Skeletal muscle tissue (tissue), 4 donors: Measurements from ENCODE around the gene PTPRR. TPM values are rescaled to one million over a fixed set of nuclear protein-coding genes. Genes with fewer than 3 reads are reported as not detected.

Source experiments
- H3K27ac ChIP-seq: one replicate; pipeline ENCODE4 v1.7.0; 2013; ENCODE audit warnings: mild to moderate bottlenecking, low read depth, low read length, inconsistent platforms
- H3K27me3 ChIP-seq, 3 donors: one replicate each; pipeline ENCODE4 v1.7.0; 2013; ENCODE audit warnings: low read length in 3 of 3; ENCODE audit not compliant: control insufficient read depth in 3 of 3, insufficient read depth in 3 of 3
- H3K36me3 ChIP-seq, 3 donors: one replicate each; pipeline ENCODE4 v1.7.0; 2013; ENCODE audit warnings: low read length in 3 of 3; ENCODE audit not compliant: control insufficient read depth in 3 of 3, insufficient read depth in 3 of 3
- H3K4me1 ChIP-seq, 3 donors: one replicate each; pipeline ENCODE4 v1.7.0; 2013; ENCODE audit warnings: low read length in 3 of 3, mild to moderate bottlenecking in 3 of 3; ENCODE audit not compliant: control insufficient read depth in 3 of 3, insufficient read depth in 3 of 3
- H3K4me3 ChIP-seq, 3 donors: one replicate each; pipeline ENCODE4 v1.7.0; 2013; ENCODE audit warnings: low read length in 3 of 3
- H3K9ac ChIP-seq, 3 donors: one replicate each; pipeline ENCODE4 v1.7.0; 2013; ENCODE audit warnings: low read length in 3 of 3, mild to moderate bottlenecking in 3 of 3, moderate library complexity in 2 of 3, low read depth in 1 of 3
- H3K9me3 ChIP-seq, 3 donors: one replicate each; pipeline ENCODE4 v1.7.0; 2013; ENCODE audit warnings: low read length in 3 of 3; ENCODE audit not compliant: control insufficient read depth in 3 of 3
- total RNA-seq: library from RNA; depleted of rRNA; stranded (reverse); fragments of >200 nt; gene quantifications from one replicate; pipeline ENCODE4 v1.2.3, GENCODE V29; 2014
- donor health status: Osteomylitis.

PTPRR gene
- total RNA-seq, 1 donor from 2014 or later = 1.0 TPM

GRCh38 chr12:70843363-70843762 lies 77.2 kb downstream of the PTPRR start:
- no peak overlapping the region for H3K9ac ChIP-seq
- no peaks in the 10 kb centered on the region for H3K4me1 ChIP-seq
- H3K27me3 ChIP-seq = no peaks in the 10 kb centered on the region
- H3K9me3 ChIP-seq = no peaks in the 10 kb centered on the region
- no peak overlapping the region for H3K4me3 ChIP-seq
- no peaks in the 10 kb centered on the region for H3K36me3 ChIP-seq
- H3K27ac ChIP-seq = no peak overlapping the region

GRCh38 chr12:70842942-70843341 lies 77.6 kb downstream of the PTPRR start:
- no peaks in the 10 kb centered on the region for H3K9me3 ChIP-seq
- H3K9ac ChIP-seq = no peak overlapping the region
- no peak overlapping the region for H3K4me3 ChIP-seq
- H3K36me3 ChIP-seq = no peaks in the 10 kb centered on the region
- no peak overlapping the region for H3K27ac ChIP-seq
- no peaks in the 10 kb centered on the region for H3K4me1 ChIP-seq
- H3K27me3 ChIP-seq = no peaks in the 10 kb centered on the region

- H3K27ac ChIP-seq = no peak overlapping the region
- H3K36me3 ChIP-seq = no peaks in the 10 kb centered on the region
- no peaks in the 10 kb centered on the region for H3K4me1 ChIP-seq
- H3K9me3 ChIP-seq = no peaks in the 10 kb centered on the region
- H3K4me3 ChIP-seq = no peak overlapping the region
- no peaks in the 10 kb centered on the region for H3K27me3 ChIP-seq
- H3K9ac ChIP-seq = no peak overlapping the region
Observed at GRCh38 chr12:70842136-70842535, 78.4 kb downstream of the PTPRR start.

- Histone ChIP-seq H3K36me3 (no peaks in the 10 kb centered on the region), H3K27me3 (no peaks in the 10 kb centered on the region), H3K4me1 (no peaks in the 10 kb centered on the region), H3K9me3 (no peaks in the 10 kb centered on the region), H3K4me3 (no peak overlapping the region), H3K9ac (no peak overlapping the region), H3K27ac (no peak overlapping the region)
Observed at GRCh38 chr12:70840656-70841350, 79.7 kb downstream of the PTPRR start.

- Histone ChIP-seq H3K4me3 (no peak overlapping the region), H3K9ac (no peak overlapping the region), H3K27ac (no peak overlapping the region), H3K36me3 (no peaks in the 10 kb centered on the region), H3K27me3 (no peaks in the 10 kb centered on the region), H3K9me3 (no peaks in the 10 kb centered on the region), H3K4me1 (no peaks in the 10 kb centered on the region)
Observed at GRCh38 chr12:70839544-70839943, 81.0 kb downstream of the PTPRR start.

GRCh38 chr12:70838127-70838526 lies 82.4 kb downstream of the PTPRR start:
- Histone ChIP-seq H3K4me3 (no peak overlapping the region), H3K27me3 (no peaks in the 10 kb centered on the region), H3K36me3 (no peaks in the 10 kb centered on the region), H3K4me1 (no peaks in the 10 kb centered on the region), H3K27ac (no peak overlapping the region), H3K9ac (no peak overlapping the region), H3K9me3 (no peaks in the 10 kb centered on the region)

- Histone ChIP-seq H3K36me3 (no peaks in the 10 kb centered on the region), H3K27me3 (no peaks in the 10 kb centered on the region), H3K4me1 (no peaks in the 10 kb centered on the region), H3K27ac (no peak overlapping the region), H3K4me3 (no peak overlapping the region), H3K9me3 (no peaks in the 10 kb centered on the region), H3K9ac (no peak overlapping the region)
Observed at GRCh38 chr12:70837026-70837425, 83.5 kb downstream of the PTPRR start.

- Histone ChIP-seq H3K27ac (no peak overlapping the region), H3K36me3 (no peaks in the 10 kb centered on the region), H3K9me3 (no peaks in the 10 kb centered on the region), H3K4me1 (no peaks in the 10 kb centered on the region), H3K4me3 (no peak overlapping the region), H3K27me3 (no peaks in the 10 kb centered on the region), H3K9ac (no peak overlapping the region)
Observed at GRCh38 chr12:70835948-70836347, 84.6 kb downstream of the PTPRR start.

- Histone ChIP-seq H3K4me1 (no peaks in the 10 kb centered on the region), H3K9ac (no peak overlapping the region), H3K36me3 (no peaks in the 10 kb centered on the region), H3K27me3 (no peaks in the 10 kb centered on the region), H3K27ac (peak overlapping the region; percentile 45), H3K4me3 (no peak overlapping the region), H3K9me3 (no peaks in the 10 kb centered on the region)
Observed at GRCh38 chr12:70831543-70831942, 89.0 kb downstream of the PTPRR start.

- no peaks in the 10 kb centered on the region for H3K36me3 ChIP-seq
- H3K9ac ChIP-seq = no peak overlapping the region
- H3K9me3 ChIP-seq = no peaks in the 10 kb centered on the region
- no peak overlapping the region for H3K4me3 ChIP-seq
- no peaks in the 10 kb centered on the region for H3K4me1 ChIP-seq
- no peaks in the 10 kb centered on the region for H3K27me3 ChIP-seq
- no peak overlapping the region for H3K27ac ChIP-seq
Observed at GRCh38 chr12:70830221-70831061, 90.1 kb downstream of the PTPRR start.
